Neural cell (in vitro differentiated cells): ENCODE measurements around the gene MRPS24. TPM values are rescaled to one million over a fixed set of nuclear protein-coding genes. Genes with fewer than 3 reads are reported as not detected.

Experiments
- H2AFZ ChIP-seq: fragments of 200-600, 300-800 bp; sonication (generic), shearing (Covaris generic); 2 replicates; pipeline ENCODE4 v1.6.0; 2014; ENCODE audit warnings: low read depth, mild to moderate bottlenecking, antibody characterized with exemption, low read length, moderate library complexity
- H3F3A ChIP-seq: fragments of 200-600 bp; shearing (Covaris generic); 2 replicates; pipeline ENCODE4 v1.6.1; 2016; ENCODE audit warnings: mild to moderate bottlenecking, moderate library complexity, mixed read lengths, antibody characterized with exemption, low read length; ENCODE audit not compliant: insufficient read depth, poor library complexity, severe bottlenecking
- H3K27ac ChIP-seq: fragments of 200-600, 300-800 bp; sonication (generic), shearing (Covaris generic); 2 replicates; pipeline ENCODE4 v1.5.1; 2014; ENCODE audit warnings: mild to moderate bottlenecking, low read length, moderate library complexity
- H3K27me3 ChIP-seq: fragments of 300-800, 200-600 bp; sonication (generic), shearing (Covaris generic); 2 replicates; pipeline ENCODE4 v1.6.0; 2014; ENCODE audit warnings: mild to moderate bottlenecking, low read depth, low read length, moderate library complexity; ENCODE audit not compliant: insufficient read depth
- H3K36me3 ChIP-seq: fragments of 300-800, 200-600 bp; sonication (generic), shearing (Covaris generic); 2 replicates; pipeline ENCODE4 v1.5.1; 2014; ENCODE audit warnings: mild to moderate bottlenecking, antibody characterized with exemption, low read length, moderate library complexity; ENCODE audit not compliant: insufficient read depth
- H3K4me2 ChIP-seq: fragments of 300-800, 200-600 bp; sonication (generic), shearing (Covaris generic); 2 replicates; pipeline ENCODE4 v1.6.0; 2014; ENCODE audit warnings: mild to moderate bottlenecking, low read length
- H3K4me3 ChIP-seq: fragments of 300-800, 200-600 bp; sonication (generic), shearing (Covaris generic); 2 replicates; pipeline ENCODE4 v1.5.1; 2014; ENCODE audit warnings: mild to moderate bottlenecking, low read length, moderate library complexity
- H3K79me2 ChIP-seq: fragments of 200-600 bp; shearing (Covaris generic); replicated peaks from 2 replicates; pipeline ENCODE4 v1.6.0; 2014; ENCODE audit warnings: mild to moderate bottlenecking, low read length, moderate library complexity; ENCODE audit not compliant: insufficient read depth
- H3K9ac ChIP-seq: fragments of 300-800, 200-600 bp; sonication (generic), shearing (Covaris generic); 2 replicates; pipeline ENCODE4 v1.6.1; 2016; ENCODE audit warnings: mild to moderate bottlenecking, low read length, mixed read lengths
- H3K9me2 ChIP-seq: fragments of 200-600 bp; shearing (Covaris generic); 2 replicates; pipeline ENCODE4 v1.6.1; 2016; ENCODE audit warnings: mild to moderate bottlenecking, low read length, mixed read lengths; ENCODE audit not compliant: insufficient read depth
- H3K9me3 ChIP-seq: fragments of 200-600, 300-800 bp; sonication (generic), shearing (Covaris generic); 2 replicates; pipeline ENCODE4 v1.6.1; 2016; ENCODE audit warnings: mild to moderate bottlenecking, mixed run types, low read length, moderate library complexity, mixed read lengths
- H4K20me1 ChIP-seq: fragments of 200-600 bp; shearing (Covaris generic); 2 replicates; pipeline ENCODE4 v1.6.1; 2016; ENCODE audit warnings: mild to moderate bottlenecking, mixed run types; ENCODE audit not compliant: insufficient read depth
- EP300 ChIP-seq: fragments of 450-650 bp; conservative IDR thresholded peaks from 2 replicates; pipeline ENCODE4 v1.6.1; 2014; ENCODE audit warnings: antibody characterized with exemption, mild to moderate bottlenecking, moderate library complexity; ENCODE audit not compliant: poor library complexity, severe bottlenecking
- EZH2 ChIP-seq: fragments of 200-600, 300-800 bp; shearing (Covaris generic), sonication (generic); IDR thresholded peaks from 2 replicates; pipeline ENCODE4 v1.6.1; 2014; ENCODE audit warnings: antibody characterized with exemption, low read length, borderline replicate concordance, mild to moderate bottlenecking; ENCODE audit not compliant: insufficient read depth, poor library complexity, severe bottlenecking
- MXI1 ChIP-seq: fragments of 450-650 bp; conservative IDR thresholded peaks from 2 replicates; pipeline ENCODE4 v1.6.1; 2014; ENCODE audit warnings: antibody characterized with exemption, mild to moderate bottlenecking; ENCODE audit not compliant: poor library complexity, severe bottlenecking
- POLR2AphosphoS5 ChIP-seq: IDR thresholded peaks from 2 replicates; pipeline ENCODE4 v1.6.1; 2012
- RAD21 ChIP-seq: fragments of 450-650 bp; conservative IDR thresholded peaks from 2 replicates; pipeline ENCODE4 v1.6.1; 2014; ENCODE audit warnings: antibody characterized with exemption, mild to moderate bottlenecking, moderate library complexity
- SMC3 ChIP-seq: fragments of 450-650 bp; conservative IDR thresholded peaks from 2 replicates; pipeline ENCODE4 v1.6.1; 2014; ENCODE audit warnings: antibody characterized with exemption, mild to moderate bottlenecking, moderate library complexity; ENCODE audit not compliant: poor library complexity
- TAF1 ChIP-seq: IDR thresholded peaks from 2 replicates; pipeline ENCODE4 v1.6.1; 2012; ENCODE audit warnings: low read depth
- polyA minus RNA-seq: library from RNA; depleted of rRNA, polyadenylated mRNA; stranded (reverse); fragments of >200 nt; gene quantifications from 2 replicates; pipeline ENCODE4 v1.2.3, GENCODE V29; 2014
- polyA plus RNA-seq: library from polyadenylated mRNA; depleted of rRNA; stranded (reverse); fragments of >200 nt; gene quantifications from 2 replicates; pipeline ENCODE4 v1.2.3, GENCODE V29; 2014
- TF ChIP-seq, protein P1 (sequence below): IDR thresholded peaks from 2 replicates; pipeline ENCODE4 v1.6.1; 2012; ENCODE audit warnings: borderline replicate concordance
- TF ChIP-seq, protein P2 (sequence below): fragments of 450-650 bp; IDR thresholded peaks from 2 replicates; pipeline ENCODE4 v1.5.1; 2014; ENCODE audit warnings: antibody characterized with exemption, mild to moderate bottlenecking, moderate library complexity; ENCODE audit not compliant: poor library complexity, severe bottlenecking

The MRPS24 gene
- polyA plus RNA-seq = 110 and 132 TPM in 2 replicates
- 28.0 and 31.6 TPM in 2 replicates for polyA minus RNA-seq

DNA sequence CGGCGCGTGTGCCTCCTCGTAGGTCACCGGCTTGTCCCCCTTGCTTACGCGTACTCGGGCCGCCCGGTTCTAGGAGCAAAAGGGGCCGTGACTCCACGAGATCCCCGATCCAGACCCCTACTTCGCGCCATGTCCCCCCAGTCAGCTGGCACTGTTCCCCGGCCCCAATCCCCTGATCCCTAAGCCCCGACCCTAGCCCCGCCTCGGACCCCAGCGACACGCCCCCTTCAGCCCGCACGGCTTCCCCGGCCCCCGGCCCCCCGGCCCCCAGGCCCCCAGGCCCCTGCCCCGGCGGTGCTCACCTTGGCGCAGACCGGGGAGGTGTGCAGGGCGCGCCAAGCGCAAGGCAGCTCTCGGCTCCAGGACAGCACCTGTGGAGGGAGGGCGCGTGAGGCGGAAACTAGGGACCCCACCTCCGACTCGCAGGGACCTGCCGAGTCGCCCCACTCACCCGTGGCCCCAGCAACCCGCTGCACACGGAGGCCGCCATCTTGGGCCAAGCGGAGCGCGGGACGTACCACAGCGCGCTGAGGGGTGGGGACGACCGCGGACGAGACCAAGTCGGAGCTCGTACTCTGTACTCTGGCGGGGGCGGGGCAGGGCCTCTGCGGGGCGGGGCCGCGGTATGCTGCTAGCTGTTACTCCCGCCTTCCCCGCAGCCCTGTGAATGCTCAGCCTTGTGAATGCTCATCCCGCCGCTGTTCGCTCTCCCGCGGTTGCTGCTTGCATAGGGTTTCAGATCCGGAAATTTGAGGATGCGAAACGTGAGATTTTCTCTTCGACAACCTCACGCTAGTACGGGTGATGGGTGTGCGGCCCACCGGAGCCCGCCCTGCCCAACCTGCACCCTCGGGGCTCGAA, at the start of gene MRPS24:
Gene MRPS24 (minus strand): TSS at position 512 of the 861 bp plus-strand sequence. CDS start 22 bp downstream, at position 490.
- Histone ChIP-seq H3K9me3 (no peaks in the 10 kb centered on the region), H3K79me2 (no peaks in the 10 kb centered on the region), H3K9ac (peak within 1 kb of the TSS; percentile 72), H4K20me1 (no peaks in the 10 kb centered on the region), H3K27me3 (no peaks in the 10 kb centered on the region), H3K4me3 (peak within 1 kb of the TSS; percentile 88), H3K4me2 (peak within 1 kb of the TSS; percentile 95), H2AFZ (peak within 1 kb of the TSS; percentile 87), H3K27ac (peak within 1 kb of the TSS; percentile 85), H3K9me2 (no peaks in the 10 kb centered on the region), H3K36me3 (no peaks in the 10 kb centered on the region), H3F3A (peaks cover 3% of the 10 kb centered on the region)
- peak; percentile 89 for TF ChIP-seq POLR2AphosphoS5
- TF ChIP-seq EZH2 = no peak
- peak; percentile 91 for TF ChIP-seq TAF1
- TF ChIP-seq, protein P1, sequence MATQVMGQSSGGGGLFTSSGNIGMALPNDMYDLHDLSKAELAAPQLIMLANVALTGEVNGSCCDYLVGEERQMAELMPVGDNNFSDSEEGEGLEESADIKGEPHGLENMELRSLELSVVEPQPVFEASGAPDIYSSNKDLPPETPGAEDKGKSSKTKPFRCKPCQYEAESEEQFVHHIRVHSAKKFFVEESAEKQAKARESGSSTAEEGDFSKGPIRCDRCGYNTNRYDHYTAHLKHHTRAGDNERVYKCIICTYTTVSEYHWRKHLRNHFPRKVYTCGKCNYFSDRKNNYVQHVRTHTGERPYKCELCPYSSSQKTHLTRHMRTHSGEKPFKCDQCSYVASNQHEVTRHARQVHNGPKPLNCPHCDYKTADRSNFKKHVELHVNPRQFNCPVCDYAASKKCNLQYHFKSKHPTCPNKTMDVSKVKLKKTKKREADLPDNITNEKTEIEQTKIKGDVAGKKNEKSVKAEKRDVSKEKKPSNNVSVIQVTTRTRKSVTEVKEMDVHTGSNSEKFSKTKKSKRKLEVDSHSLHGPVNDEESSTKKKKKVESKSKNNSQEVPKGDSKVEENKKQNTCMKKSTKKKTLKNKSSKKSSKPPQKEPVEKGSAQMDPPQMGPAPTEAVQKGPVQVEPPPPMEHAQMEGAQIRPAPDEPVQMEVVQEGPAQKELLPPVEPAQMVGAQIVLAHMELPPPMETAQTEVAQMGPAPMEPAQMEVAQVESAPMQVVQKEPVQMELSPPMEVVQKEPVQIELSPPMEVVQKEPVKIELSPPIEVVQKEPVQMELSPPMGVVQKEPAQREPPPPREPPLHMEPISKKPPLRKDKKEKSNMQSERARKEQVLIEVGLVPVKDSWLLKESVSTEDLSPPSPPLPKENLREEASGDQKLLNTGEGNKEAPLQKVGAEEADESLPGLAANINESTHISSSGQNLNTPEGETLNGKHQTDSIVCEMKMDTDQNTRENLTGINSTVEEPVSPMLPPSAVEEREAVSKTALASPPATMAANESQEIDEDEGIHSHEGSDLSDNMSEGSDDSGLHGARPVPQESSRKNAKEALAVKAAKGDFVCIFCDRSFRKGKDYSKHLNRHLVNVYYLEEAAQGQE = peak; percentile 66
- TF ChIP-seq EP300 = no peak
- no peak for TF ChIP-seq SMC3
- TF ChIP-seq, protein P2, sequence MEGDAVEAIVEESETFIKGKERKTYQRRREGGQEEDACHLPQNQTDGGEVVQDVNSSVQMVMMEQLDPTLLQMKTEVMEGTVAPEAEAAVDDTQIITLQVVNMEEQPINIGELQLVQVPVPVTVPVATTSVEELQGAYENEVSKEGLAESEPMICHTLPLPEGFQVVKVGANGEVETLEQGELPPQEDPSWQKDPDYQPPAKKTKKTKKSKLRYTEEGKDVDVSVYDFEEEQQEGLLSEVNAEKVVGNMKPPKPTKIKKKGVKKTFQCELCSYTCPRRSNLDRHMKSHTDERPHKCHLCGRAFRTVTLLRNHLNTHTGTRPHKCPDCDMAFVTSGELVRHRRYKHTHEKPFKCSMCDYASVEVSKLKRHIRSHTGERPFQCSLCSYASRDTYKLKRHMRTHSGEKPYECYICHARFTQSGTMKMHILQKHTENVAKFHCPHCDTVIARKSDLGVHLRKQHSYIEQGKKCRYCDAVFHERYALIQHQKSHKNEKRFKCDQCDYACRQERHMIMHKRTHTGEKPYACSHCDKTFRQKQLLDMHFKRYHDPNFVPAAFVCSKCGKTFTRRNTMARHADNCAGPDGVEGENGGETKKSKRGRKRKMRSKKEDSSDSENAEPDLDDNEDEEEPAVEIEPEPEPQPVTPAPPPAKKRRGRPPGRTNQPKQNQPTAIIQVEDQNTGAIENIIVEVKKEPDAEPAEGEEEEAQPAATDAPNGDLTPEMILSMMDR = no peak
- peak; percentile 82 for TF ChIP-seq MXI1
- TF ChIP-seq RAD21 = peak; percentile 14

DNA sequence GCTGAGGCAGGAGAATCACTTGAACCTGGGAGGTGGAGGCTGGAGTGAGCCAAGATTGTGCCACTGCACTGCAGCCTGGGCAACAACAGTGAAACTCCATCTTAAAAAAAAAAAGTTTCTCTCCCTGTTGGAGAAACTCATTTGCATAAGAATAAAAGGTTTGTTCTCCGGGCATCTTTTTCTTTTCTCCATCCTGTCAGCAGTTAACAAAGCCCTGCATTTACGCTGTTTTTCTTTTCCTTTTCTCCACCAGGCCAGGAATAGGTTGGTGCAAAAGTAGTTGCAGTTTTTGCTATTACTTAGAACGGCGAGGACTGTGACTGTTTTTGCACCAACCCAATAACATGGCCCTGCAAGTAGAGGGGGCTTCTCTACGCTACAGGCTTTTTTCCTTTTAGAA, 46.6 kb upstream of the MRPS24 start:
- H3K4me2 ChIP-seq = no peak overlapping the region
- H3K4me3 ChIP-seq = no peak overlapping the region
- H3K36me3 ChIP-seq = no peaks in the 10 kb centered on the region
- H2AFZ ChIP-seq = no peak overlapping the region
- no peak overlapping the region for H3K27ac ChIP-seq
- H3K9me3 ChIP-seq = no peaks in the 10 kb centered on the region
- H3K79me2 ChIP-seq = no peaks in the 10 kb centered on the region
- no peak overlapping the region for H3K9ac ChIP-seq
- TF ChIP-seq, protein P1 = no peak
- TF ChIP-seq TAF1 (no peak), SMC3 (no peak), EP300 (no peak), EZH2 (no peak), POLR2AphosphoS5 (no peak), MXI1 (no peak), RAD21 (no peak)
- TF ChIP-seq, protein P2 = no peak
- H3F3A ChIP-seq = no peaks in the 10 kb centered on the region
- no peaks in the 10 kb centered on the region for H3K27me3 ChIP-seq
- H4K20me1 ChIP-seq = no peaks in the 10 kb centered on the region
- no peaks in the 10 kb centered on the region for H3K9me2 ChIP-seq
